ENCODE measurements around the gene GAST. TPM values are rescaled to one million over a fixed set of nuclear protein-coding genes. Genes with fewer than 3 reads are reported as not detected.

The GAST gene
- total RNA-seq = 7.2 TPM in 1 of 2 replicates, not detected in the other

GRCh38 chr17:41711669-41712400, at the start of gene GAST:
Gene GAST (plus strand): TSS chr17:41712331. CDS start chr17:41715437, 3,106 bp downstream.

GRCh38 chr17:41688641-41689496, 23.3 kb upstream of the GAST start, which contains the start of gene EIF1:
Gene EIF1 (plus strand): TSS chr17:41688885. CDS start chr17:41689039, 154 bp downstream.

GRCh38 chr17:41734139-41734948, 22.2 kb downstream of the GAST start, which contains the start of gene HAP1:
Gene HAP1 (minus strand): TSS chr17:41734643. CDS start chr17:41734634, 9 bp downstream.

Other genes with a start within 250 kb of the GAST start
- gene KRT32, start 244.9 kb upstream of the GAST start, total RNA-seq = 0.21 TPM in 1 of 2 replicates, not detected in the other
- gene KRT35, start 231.2 kb upstream of the GAST start, total RNA-seq = not detected in 2 replicates
- gene KRT36, start 222.4 kb upstream of the GAST start, total RNA-seq = not detected in 2 replicates
- gene KRT13, start 206.7 kb upstream of the GAST start, total RNA-seq = 591 and 752 TPM in 2 replicates
- gene KRT15, start 193.4 kb upstream of the GAST start, total RNA-seq = 292 and 317 TPM in 2 replicates
- gene KRT19, start 184.0 kb upstream of the GAST start, total RNA-seq = 4,405 and 5,932 TPM in 2 replicates
- gene KRT9, start 140.3 kb upstream of the GAST start, total RNA-seq = 0.78 and 1.0 TPM in 2 replicates
- 5,968 and 7,158 TPM in 2 replicates for gene KRT14, start 125.4 kb upstream of the GAST start, total RNA-seq
- 4,917 and 6,689 TPM in 2 replicates for gene KRT16, start 99.6 kb upstream of the GAST start, total RNA-seq
- gene KRT17, start 87.8 kb upstream of the GAST start, total RNA-seq = 20,831 and 21,525 TPM in 2 replicates
- gene EIF1, start 23.4 kb upstream of the GAST start, total RNA-seq = 116 and 141 TPM in 2 replicates
- 0.71 and 7.3 TPM in 2 replicates for gene HAP1, start 22.3 kb downstream of the GAST start, total RNA-seq
- 967 and 1,681 TPM in 2 replicates for gene JUP, start 74.4 kb downstream of the GAST start, total RNA-seq
- gene P3H4, start 99.6 kb downstream of the GAST start, total RNA-seq = 50.4 and 54.2 TPM in 2 replicates
- 100 and 141 TPM in 2 replicates for gene FKBP10, start 100.7 kb downstream of the GAST start, total RNA-seq
- 64.2 and 66.7 TPM in 2 replicates for gene NT5C3B, start 123.9 kb downstream of the GAST start, total RNA-seq
- not detected in 2 replicates for gene KLHL10, start 125.5 kb downstream of the GAST start, total RNA-seq
- 17.6 and 23.0 TPM in 2 replicates for gene KLHL11, start 153.1 kb downstream of the GAST start, total RNA-seq
- 230 and 298 TPM in 2 replicates for gene ACLY, start 206.6 kb downstream of the GAST start, total RNA-seq
- gene ODAD4, start 218.3 kb downstream of the GAST start, total RNA-seq = 0.21 TPM in 1 of 2 replicates, not detected in the other

All from airway epithelial cell (primary cell).